ENCODE data around the gene MAP3K2. TPM values are rescaled to one million over a fixed set of nuclear protein-coding genes. Genes with fewer than 3 reads are reported as not detected.

The MAP3K2 gene
- total and polyA plus RNA-seq, 4 donors = 5.9 to 46.2 (median 17.0) TPM

GRCh38 chr2:127429291-127429690 lies 41.5 kb upstream of the MAP3K2 start (continued):
- TF ChIP-seq, protein P1, sequence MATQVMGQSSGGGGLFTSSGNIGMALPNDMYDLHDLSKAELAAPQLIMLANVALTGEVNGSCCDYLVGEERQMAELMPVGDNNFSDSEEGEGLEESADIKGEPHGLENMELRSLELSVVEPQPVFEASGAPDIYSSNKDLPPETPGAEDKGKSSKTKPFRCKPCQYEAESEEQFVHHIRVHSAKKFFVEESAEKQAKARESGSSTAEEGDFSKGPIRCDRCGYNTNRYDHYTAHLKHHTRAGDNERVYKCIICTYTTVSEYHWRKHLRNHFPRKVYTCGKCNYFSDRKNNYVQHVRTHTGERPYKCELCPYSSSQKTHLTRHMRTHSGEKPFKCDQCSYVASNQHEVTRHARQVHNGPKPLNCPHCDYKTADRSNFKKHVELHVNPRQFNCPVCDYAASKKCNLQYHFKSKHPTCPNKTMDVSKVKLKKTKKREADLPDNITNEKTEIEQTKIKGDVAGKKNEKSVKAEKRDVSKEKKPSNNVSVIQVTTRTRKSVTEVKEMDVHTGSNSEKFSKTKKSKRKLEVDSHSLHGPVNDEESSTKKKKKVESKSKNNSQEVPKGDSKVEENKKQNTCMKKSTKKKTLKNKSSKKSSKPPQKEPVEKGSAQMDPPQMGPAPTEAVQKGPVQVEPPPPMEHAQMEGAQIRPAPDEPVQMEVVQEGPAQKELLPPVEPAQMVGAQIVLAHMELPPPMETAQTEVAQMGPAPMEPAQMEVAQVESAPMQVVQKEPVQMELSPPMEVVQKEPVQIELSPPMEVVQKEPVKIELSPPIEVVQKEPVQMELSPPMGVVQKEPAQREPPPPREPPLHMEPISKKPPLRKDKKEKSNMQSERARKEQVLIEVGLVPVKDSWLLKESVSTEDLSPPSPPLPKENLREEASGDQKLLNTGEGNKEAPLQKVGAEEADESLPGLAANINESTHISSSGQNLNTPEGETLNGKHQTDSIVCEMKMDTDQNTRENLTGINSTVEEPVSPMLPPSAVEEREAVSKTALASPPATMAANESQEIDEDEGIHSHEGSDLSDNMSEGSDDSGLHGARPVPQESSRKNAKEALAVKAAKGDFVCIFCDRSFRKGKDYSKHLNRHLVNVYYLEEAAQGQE (IDR thresholded peaks at IDR 0.05) = no peak

DNA sequence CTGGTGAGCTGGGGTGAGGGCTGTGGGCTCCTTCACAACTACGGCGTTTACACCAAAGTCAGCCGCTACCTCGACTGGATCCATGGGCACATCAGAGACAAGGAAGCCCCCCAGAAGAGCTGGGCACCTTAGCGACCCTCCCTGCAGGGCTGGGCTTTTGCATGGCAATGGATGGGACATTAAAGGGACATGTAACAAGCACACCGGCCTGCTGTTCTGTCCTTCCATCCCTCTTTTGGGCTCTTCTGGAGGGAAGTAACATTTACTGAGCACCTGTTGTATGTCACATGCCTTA lies 41.0 kb upstream of the MAP3K2 start:
- H3K36me3 ChIP-seq (ENCODE audit: control insufficient read depth in 4 of 4, insufficient read depth in 3 of 4, low read depth in 1 of 4, low read length in 3 of 4) = peaks cover 4 to 31% (median 17%) of the 10 kb centered on the region in 4 donors
- TF ChIP-seq TAF1 (conservative IDR thresholded peaks at IDR 0.05) = no peak
- TF ChIP-seq NR2F2 (IDR thresholded peaks at IDR 0.05) = no peak
- no peak for TF ChIP-seq GABPA (IDR thresholded peaks at IDR 0.05 in 1 of 2, conservative IDR thresholded peaks at IDR 0.05 in 1 of 2)
- no peak for TF ChIP-seq JUND (IDR thresholded peaks at IDR 0.05)
- TF ChIP-seq RXRA (IDR thresholded peaks at IDR 0.05) = no peak
- TF ChIP-seq, protein P2, sequence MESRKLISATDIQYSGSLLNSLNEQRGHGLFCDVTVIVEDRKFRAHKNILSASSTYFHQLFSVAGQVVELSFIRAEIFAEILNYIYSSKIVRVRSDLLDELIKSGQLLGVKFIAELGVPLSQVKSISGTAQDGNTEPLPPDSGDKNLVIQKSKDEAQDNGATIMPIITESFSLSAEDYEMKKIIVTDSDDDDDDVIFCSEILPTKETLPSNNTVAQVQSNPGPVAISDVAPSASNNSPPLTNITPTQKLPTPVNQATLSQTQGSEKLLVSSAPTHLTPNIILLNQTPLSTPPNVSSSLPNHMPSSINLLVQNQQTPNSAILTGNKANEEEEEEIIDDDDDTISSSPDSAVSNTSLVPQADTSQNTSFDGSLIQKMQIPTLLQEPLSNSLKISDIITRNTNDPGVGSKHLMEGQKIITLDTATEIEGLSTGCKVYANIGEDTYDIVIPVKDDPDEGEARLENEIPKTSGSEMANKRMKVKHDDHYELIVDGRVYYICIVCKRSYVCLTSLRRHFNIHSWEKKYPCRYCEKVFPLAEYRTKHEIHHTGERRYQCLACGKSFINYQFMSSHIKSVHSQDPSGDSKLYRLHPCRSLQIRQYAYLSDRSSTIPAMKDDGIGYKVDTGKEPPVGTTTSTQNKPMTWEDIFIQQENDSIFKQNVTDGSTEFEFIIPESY (IDR thresholded peaks at IDR 0.05) = no peak
- TF ChIP-seq SP1 (IDR thresholded peaks at IDR 0.05) = no peak
- no peak for TF ChIP-seq CTCF (IDR thresholded peaks at IDR 0.05; ENCODE audit: low read depth, low read length, missing input control)
- H3K9me3 ChIP-seq (ENCODE audit: control insufficient read depth in 4 of 4, low read length in 3 of 4) = no peaks in the 10 kb centered on the region
- no peaks in the 10 kb centered on the region for H3K27me3 ChIP-seq (ENCODE audit: control insufficient read depth in 4 of 4, insufficient read depth in 4 of 4, low read length in 3 of 4)
- no peak for DNase-seq (ENCODE audit: low spot score)
- H3K4me1 ChIP-seq (ENCODE audit: control insufficient read depth in 4 of 4, insufficient read depth in 4 of 4, low read length in 3 of 4) = peaks cover 0 to 11% (median 0%) of the 10 kb centered on the region in 4 donors
- 94% methylated on average over 6 of the region's 6 CpGs for WGBS
- H3K4me3 ChIP-seq (ENCODE audit: low read depth in 1 of 3, low read length in 3 of 3) = no peak overlapping the region
- no peak overlapping the region for H3K27ac ChIP-seq (ENCODE audit: low read depth in 1 of 2, low read length in 2 of 2)
- H3K9ac ChIP-seq (ENCODE audit: low read depth in 1 of 2, low read length in 2 of 2) = no peak overlapping the region

- Histone ChIP-seq H3K27me3 (ENCODE audit: control insufficient read depth in 4 of 4, insufficient read depth in 4 of 4, low read length in 3 of 4) (no peaks in the 10 kb centered on the region), H3K4me3 (ENCODE audit: low read depth in 1 of 3, low read length in 3 of 3) (no peak overlapping the region), H3K9ac (ENCODE audit: low read depth in 1 of 2, low read length in 2 of 2) (no peak overlapping the region), H3K4me1 (ENCODE audit: control insufficient read depth in 4 of 4, insufficient read depth in 4 of 4, low read length in 3 of 4) (peaks cover 0 to 11% (median 0%) of the 10 kb centered on the region in 4 donors), H3K27ac (ENCODE audit: low read depth in 1 of 2, low read length in 2 of 2) (no peak overlapping the region), H3K9me3 (ENCODE audit: control insufficient read depth in 4 of 4, low read length in 3 of 4) (no peaks in the 10 kb centered on the region), H3K36me3 (ENCODE audit: control insufficient read depth in 4 of 4, insufficient read depth in 3 of 4, low read depth in 1 of 4, low read length in 3 of 4) (peaks cover 4 to 31% (median 17%) of the 10 kb centered on the region in 4 donors)
- no peak for DNase-seq (ENCODE audit: low spot score)
- WGBS = 90% methylated on average over 36 of the region's 36 CpGs
- TF ChIP-seq NR2F2 (IDR thresholded peaks at IDR 0.05) = no peak
- TF ChIP-seq, protein P2 (IDR thresholded peaks at IDR 0.05) = no peak
- no peak for TF ChIP-seq SP1 (IDR thresholded peaks at IDR 0.05)
- TF ChIP-seq, protein P3, sequence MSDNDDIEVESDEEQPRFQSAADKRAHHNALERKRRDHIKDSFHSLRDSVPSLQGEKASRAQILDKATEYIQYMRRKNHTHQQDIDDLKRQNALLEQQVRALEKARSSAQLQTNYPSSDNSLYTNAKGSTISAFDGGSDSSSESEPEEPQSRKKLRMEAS (IDR thresholded peaks at IDR 0.05) = no peak
- no peak for TF ChIP-seq CTCF (IDR thresholded peaks at IDR 0.05; ENCODE audit: low read depth, low read length, missing input control)
- TF ChIP-seq GABPA (IDR thresholded peaks at IDR 0.05 in 1 of 2, conservative IDR thresholded peaks at IDR 0.05 in 1 of 2) = no peak
- TF ChIP-seq RXRA (IDR thresholded peaks at IDR 0.05) = no peak
- TF ChIP-seq YY1 (IDR thresholded peaks at IDR 0.05) = no peak
Measured at GRCh38 chr2:127428057-127428814, 40.5 kb upstream of the MAP3K2 start.

All from liver (tissue), 9 donors.